OCI-LY7 (cell line): ENCODE data around the gene IVNS1ABP. TPM values are rescaled to one million over a fixed set of nuclear protein-coding genes. Genes with fewer than 3 reads are reported as not detected.

ENCODE experiments used
- BruUV-seq: library from RNA; stranded (reverse); fragments of 400-500 nt; replicated peaks from 2 replicates; lab custom pipeline; 2021; lab: Mats Ljungman, UMichigan
- CTCF ChIA-PET: fragments of 300-600 bp; sonication (Branson Sonifier 250); formaldehyde crosslinking; loops from one replicate; lab custom pipeline; 2022; ENCODE audit warnings: antibody characterized with exemption; ENCODE audit not compliant: unreplicated experiment; lab: Charles Lee
- POLR2A ChIA-PET: fragments of 300-600 bp; sonication (Branson Sonifier 250); formaldehyde crosslinking; loops from one replicate; lab custom pipeline; 2022; ENCODE audit warnings: antibody characterized with exemption; lab: Charles Lee
- DNase-seq: peaks from one replicate; pipeline ENCODE4 v3.0.0-alpha.2; 2015; ENCODE audit warnings: low spot score
- H2AFZ ChIP-seq: fragments of 200-600 bp; sonication (generic), shearing (Covaris generic); 2 replicates; pipeline ENCODE4 v1.6.1; 2014; ENCODE audit warnings: mild to moderate bottlenecking, antibody characterized with exemption, low read length, moderate library complexity
- H3K27ac ChIP-seq: fragments of 200-600 bp; sonication (generic); 2 replicates; pipeline ENCODE4 v1.5.1; 2014; ENCODE audit warnings: mixed run types, low read depth, mild to moderate bottlenecking, moderate library complexity, low read length, inconsistent platforms; ENCODE audit not compliant: poor library complexity, severe bottlenecking
- H3K36me3 ChIP-seq: fragments of 200-600 bp; sonication (generic); 2 replicates; pipeline ENCODE4 v1.6.1; 2014; ENCODE audit warnings: mild to moderate bottlenecking, antibody characterized with exemption, low read length, moderate library complexity, mixed read lengths; ENCODE audit not compliant: insufficient read depth
- H3K4me1 ChIP-seq: fragments of 200-600 bp; sonication (generic); 2 replicates; pipeline ENCODE4 v1.5.1; 2014; ENCODE audit warnings: mild to moderate bottlenecking, low read length; ENCODE audit not compliant: insufficient read depth, poor library complexity, severe bottlenecking
- H3K4me2 ChIP-seq: fragments of 200-600 bp; sonication (generic); 2 replicates; pipeline ENCODE4 v1.6.1; 2014; ENCODE audit warnings: mild to moderate bottlenecking, low read length
- H3K4me3 ChIP-seq: fragments of 200-600 bp; sonication (generic); 2 replicates; pipeline ENCODE4 v1.5.1; 2014; ENCODE audit warnings: mild to moderate bottlenecking, low read depth, low read length; ENCODE audit not compliant: poor library complexity, severe bottlenecking
- H3K79me2 ChIP-seq: fragments of 200-600 bp; sonication (generic); 2 replicates; pipeline ENCODE4 v1.6.1; 2016; ENCODE audit warnings: low read depth, mild to moderate bottlenecking, low read length, moderate library complexity, mixed read lengths; ENCODE audit not compliant: insufficient read depth
- H3K9me2 ChIP-seq: fragments of 200-600 bp; sonication (generic); 2 replicates; pipeline ENCODE4 v1.6.1; 2016; ENCODE audit warnings: mild to moderate bottlenecking, low read length, mixed read lengths; ENCODE audit not compliant: insufficient read depth
- H3K9me3 ChIP-seq: fragments of 200-600 bp; sonication (generic); 2 replicates; pipeline ENCODE4 v1.6.1; 2014; ENCODE audit warnings: mild to moderate bottlenecking, mixed run types, low read length, mixed read lengths
- H4K20me1 ChIP-seq: fragments of 200-600 bp; sonication (generic); 2 replicates; pipeline ENCODE4 v1.6.1; 2014; ENCODE audit warnings: mild to moderate bottlenecking, antibody characterized with exemption, low read length, moderate library complexity, mixed read lengths; ENCODE audit not compliant: insufficient read depth
- CTCF ChIP-seq: fragments of 200-600 bp; sonication (generic); conservative IDR thresholded peaks from 2 replicates; pipeline ENCODE4 v1.5.1; 2014; ENCODE audit warnings: mild to moderate bottlenecking, antibody characterized with exemption, low read length, moderate library complexity, mixed read lengths
- EZH2phosphoT487 ChIP-seq: fragments of 200-600 bp; sonication (generic); IDR thresholded peaks from 2 replicates; pipeline ENCODE4 v1.6.1; 2018; ENCODE audit warnings: low read depth, borderline replicate concordance, mild to moderate bottlenecking, mixed run types, antibody characterized with exemption, low read length, moderate library complexity, mixed read lengths
- intact Hi-C: fragments of 100-400 bp; cut with micrococcal nuclease; formaldehyde crosslinking; loops from one replicate; pipeline ENCODE4 v1.10.0; 2022; ENCODE audit not compliant: unreplicated experiment
- total RNA-seq, 2 experiments: library from RNA; depleted of rRNA in 1 of 2; stranded (reverse); fragments of >200 nt in 1 of 2; shearing (Covaris generic) in 1 of 2; gene quantifications; 2 replicates each; pipeline ENCODE4 v1.2.3, GENCODE V29; 2014 to 2022

The IVNS1ABP gene
- total RNA-seq, 2 experiments from 2014 or later, result 54.0 to 74.0 TPM

DNA sequence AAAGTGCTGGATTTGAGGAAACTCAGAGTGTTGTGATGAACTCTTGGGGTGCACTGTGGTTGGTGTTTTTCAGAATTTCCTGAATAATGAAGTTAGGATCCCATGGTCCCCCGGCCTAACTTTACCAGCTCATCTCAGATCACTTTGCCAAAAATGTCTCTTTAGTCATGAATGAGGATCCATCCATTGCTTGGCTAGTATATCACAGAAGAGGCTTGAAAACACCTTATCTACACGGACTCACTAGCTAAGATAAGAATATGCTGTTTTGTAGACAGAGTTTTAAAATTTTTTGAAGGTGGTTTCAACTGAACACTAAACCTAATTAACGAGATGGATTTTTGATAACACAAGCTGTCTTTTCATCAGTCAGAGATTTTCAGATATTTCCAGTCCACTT is 53.8 kb downstream of the IVNS1ABP start:
- H3K4me3 ChIP-seq, result no peak overlapping the region
- ChIA-PET POLR2A (interaction anchor here (0.8 to 1.4 kb wide), 2 partner anchors 14 to 32 kb away, joined by 3 read pairs; no protein-coding TSS in a partner anchor), CTCF (no interaction called here)
- H3K4me2 ChIP-seq, result no peak overlapping the region
- H3K36me3 ChIP-seq, result no peaks in the 10 kb centered on the region
- TF ChIP-seq CTCF (no peak), EZH2phosphoT487 (no peak)
- no peak for DNase-seq
- no peak overlapping the region for H3K27ac ChIP-seq
- intact Hi-C loops, result no loop called here
- no peaks in the 10 kb centered on the region for H3K4me1 ChIP-seq
- H3K9me3 ChIP-seq, result no peaks in the 10 kb centered on the region
- H3K79me2 ChIP-seq, result no peaks in the 10 kb centered on the region
- no peak overlapping the region for H2AFZ ChIP-seq
- H3K9me2 ChIP-seq, result no peaks in the 10 kb centered on the region
- no peaks in the 10 kb centered on the region for H4K20me1 ChIP-seq
- BruUV-seq, result no TSS peak

GRCh38 chr1:185262151-185262550 is 54.9 kb downstream of the IVNS1ABP start:
- H3K4me1 ChIP-seq, result no peaks in the 10 kb centered on the region
- no peaks in the 10 kb centered on the region for H3K79me2 ChIP-seq
- no peak for DNase-seq
- intact Hi-C loops, result no loop called here
- POLR2A ChIA-PET, result interaction anchor here (0.7 to 1.4 kb wide), 2 partner anchors 22 to 33 kb away, joined by 3 read pairs; no protein-coding TSS in a partner anchor
- no peaks in the 10 kb centered on the region for H3K36me3 ChIP-seq
- H2AFZ ChIP-seq, result no peak overlapping the region
- H3K4me2 ChIP-seq, result no peak overlapping the region
- no peaks in the 10 kb centered on the region for H3K9me3 ChIP-seq
- BruUV-seq, result no TSS peak
- H3K27ac ChIP-seq, result no peak overlapping the region
- CTCF ChIA-PET, result no interaction called here
- no peak overlapping the region for H3K4me3 ChIP-seq
- H3K9me2 ChIP-seq, result no peaks in the 10 kb centered on the region
- H4K20me1 ChIP-seq, result no peaks in the 10 kb centered on the region
- TF ChIP-seq CTCF, result no peak
- no peak for TF ChIP-seq EZH2phosphoT487

DNA sequence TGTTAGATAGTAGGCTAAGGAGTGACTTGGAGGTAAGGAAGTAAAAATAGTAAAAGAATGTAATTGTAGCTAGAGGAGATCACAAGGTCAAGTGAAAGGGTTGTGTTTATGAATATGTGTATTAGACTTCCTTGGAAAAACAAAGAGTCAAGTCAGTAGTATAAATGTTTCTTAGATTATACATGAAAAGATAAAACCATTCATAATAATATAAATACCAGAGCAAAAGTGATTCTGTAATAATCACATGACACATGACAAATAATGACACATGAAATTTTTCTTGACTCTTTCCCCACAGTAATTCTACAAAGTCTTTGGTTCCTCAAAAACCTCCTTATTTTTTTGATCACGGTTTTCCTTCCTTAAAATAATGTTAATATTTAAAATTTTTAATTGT is 56.4 kb downstream of the IVNS1ABP start:
- CTCF ChIA-PET, result no interaction called here
- Histone ChIP-seq H3K9me2 (no peaks in the 10 kb centered on the region), H3K4me2 (no peak overlapping the region), H4K20me1 (no peaks in the 10 kb centered on the region), H3K27ac (no peak overlapping the region), H3K9me3 (no peaks in the 10 kb centered on the region), H2AFZ (no peak overlapping the region), H3K4me3 (no peak overlapping the region), H3K79me2 (no peaks in the 10 kb centered on the region), H3K4me1 (no peaks in the 10 kb centered on the region), H3K36me3 (no peaks in the 10 kb centered on the region)
- intact Hi-C loops, result no loop called here
- TF ChIP-seq EZH2phosphoT487 (no peak), CTCF (no peak)
- DNase-seq, result no peak
- POLR2A ChIA-PET, result no interaction called here
- BruUV-seq, result no TSS peak
